ENCODE results near the gene PHACTR1. TPM values are rescaled to one million over a fixed set of nuclear protein-coding genes. Genes with fewer than 3 reads are reported as not detected.

The PHACTR1 gene
- total RNA-seq, 4 donors from 2014 or later = 2.6 to 11.2 (median 4.9) TPM

DNA sequence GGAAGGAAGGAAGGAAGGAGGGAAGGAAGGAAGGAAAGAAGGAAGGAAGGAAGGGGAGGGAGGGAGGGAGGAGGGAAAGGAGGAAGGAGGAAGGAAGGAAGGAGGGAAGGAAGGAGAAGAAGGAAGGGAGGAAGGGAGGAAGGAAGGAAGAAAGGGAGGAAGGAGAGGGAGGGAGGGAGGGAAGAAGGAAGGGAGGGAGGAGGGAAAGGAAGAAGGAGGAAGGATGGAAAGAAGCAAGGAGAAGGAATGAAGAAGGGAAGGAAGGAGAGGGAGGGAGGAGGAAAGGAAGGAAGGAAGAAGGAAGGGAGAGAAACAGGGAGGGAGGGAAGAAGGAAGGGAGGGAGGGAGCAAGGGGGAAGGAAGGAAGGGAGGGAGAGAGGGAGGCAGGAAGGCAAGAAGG lies 204.9 kb downstream of the PHACTR1 start:
- TF ChIP-seq, protein P1, sequence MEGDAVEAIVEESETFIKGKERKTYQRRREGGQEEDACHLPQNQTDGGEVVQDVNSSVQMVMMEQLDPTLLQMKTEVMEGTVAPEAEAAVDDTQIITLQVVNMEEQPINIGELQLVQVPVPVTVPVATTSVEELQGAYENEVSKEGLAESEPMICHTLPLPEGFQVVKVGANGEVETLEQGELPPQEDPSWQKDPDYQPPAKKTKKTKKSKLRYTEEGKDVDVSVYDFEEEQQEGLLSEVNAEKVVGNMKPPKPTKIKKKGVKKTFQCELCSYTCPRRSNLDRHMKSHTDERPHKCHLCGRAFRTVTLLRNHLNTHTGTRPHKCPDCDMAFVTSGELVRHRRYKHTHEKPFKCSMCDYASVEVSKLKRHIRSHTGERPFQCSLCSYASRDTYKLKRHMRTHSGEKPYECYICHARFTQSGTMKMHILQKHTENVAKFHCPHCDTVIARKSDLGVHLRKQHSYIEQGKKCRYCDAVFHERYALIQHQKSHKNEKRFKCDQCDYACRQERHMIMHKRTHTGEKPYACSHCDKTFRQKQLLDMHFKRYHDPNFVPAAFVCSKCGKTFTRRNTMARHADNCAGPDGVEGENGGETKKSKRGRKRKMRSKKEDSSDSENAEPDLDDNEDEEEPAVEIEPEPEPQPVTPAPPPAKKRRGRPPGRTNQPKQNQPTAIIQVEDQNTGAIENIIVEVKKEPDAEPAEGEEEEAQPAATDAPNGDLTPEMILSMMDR (IDR thresholded peaks at IDR 0.05; ENCODE audit: low read depth) = no peak

DNA sequence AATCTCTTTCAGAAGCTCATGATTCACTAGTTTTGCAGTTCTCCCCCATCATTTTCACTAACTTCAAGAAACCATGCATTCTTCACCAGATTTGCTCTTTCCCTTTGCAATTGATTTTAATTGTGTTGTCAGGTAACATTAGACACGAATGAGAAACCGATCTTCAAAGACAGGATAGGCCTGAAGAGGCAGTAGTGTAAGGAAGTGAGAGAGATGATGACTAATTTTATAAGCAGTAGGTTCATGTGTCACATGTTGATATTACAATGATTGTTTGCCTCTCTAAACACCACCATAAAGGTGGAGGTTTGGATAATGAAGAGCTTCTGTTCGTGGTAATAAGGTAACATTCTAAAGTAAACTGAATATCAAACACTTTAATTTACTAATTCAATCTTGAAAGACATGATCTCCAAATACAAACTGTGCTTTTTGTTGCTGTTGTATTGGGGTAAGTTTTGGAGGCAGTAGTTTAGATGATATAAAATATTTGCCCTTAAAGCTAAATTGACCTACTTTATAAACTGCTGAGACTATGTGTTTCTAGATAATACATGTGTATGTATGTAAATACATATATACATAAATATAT lies 207.2 kb downstream of the PHACTR1 start:
- TF ChIP-seq, protein P1 (IDR thresholded peaks at IDR 0.05; ENCODE audit: low read depth) = no peak

DNA sequence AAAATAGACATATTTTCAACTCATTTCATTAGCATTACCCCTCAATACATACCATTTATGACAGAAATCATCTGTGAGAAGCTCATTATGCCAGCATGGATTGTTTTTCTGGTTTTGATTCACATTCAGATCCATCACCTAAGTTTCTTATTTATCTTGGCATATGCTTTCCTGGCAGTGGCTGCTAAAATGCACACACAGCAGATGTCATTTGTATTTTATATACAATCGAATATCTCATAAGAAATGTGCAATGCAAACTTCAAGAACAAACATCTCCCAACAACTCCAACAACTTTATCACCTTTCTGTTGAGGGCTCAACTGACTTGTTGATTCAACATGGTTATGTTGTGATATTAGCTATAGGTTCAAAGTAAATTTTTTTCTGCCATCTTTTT lies 208.3 kb downstream of the PHACTR1 start:
- TF ChIP-seq, protein P1 (IDR thresholded peaks at IDR 0.05; ENCODE audit: low read depth) = no peak

DNA sequence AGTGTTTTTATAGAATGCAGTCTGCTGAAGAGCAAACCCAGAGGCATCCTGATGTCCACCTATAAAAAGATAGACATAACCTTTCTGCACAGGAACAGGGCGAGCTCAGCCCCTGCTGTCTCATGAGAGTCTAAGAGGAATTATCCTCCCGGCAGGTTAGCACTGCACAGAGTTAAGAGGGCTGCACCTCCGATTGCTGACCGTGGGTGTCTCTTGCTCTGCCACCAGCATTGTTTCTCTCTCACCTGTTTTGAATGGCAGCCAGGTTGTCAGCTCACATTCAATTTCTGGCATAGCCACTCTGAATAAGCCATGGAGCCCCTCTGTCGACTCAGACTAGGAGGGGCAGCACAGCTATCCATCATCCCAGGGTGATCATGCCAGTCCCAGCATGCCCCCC lies 211.2 kb downstream of the PHACTR1 start:
- TF ChIP-seq, protein P1 (IDR thresholded peaks at IDR 0.05; ENCODE audit: low read depth) = no peak

DNA sequence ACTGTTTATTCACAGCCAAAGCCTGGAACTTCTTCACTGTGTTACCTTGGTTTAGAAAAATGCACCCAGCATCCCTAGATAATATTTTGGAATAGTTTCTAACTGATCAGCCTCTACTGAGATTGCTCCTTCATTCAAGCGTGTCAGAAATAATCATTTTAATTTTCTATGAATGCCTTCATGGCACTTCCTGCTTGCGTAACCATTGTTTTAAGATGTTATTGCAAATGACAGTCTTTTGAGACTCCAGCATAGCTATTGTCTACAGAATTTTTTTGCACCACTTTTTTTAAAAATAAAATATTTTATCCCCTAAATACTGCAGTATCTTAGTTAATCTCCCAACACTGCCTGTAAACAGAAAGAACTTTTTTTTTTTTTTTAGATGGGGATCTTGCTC lies 213.1 kb downstream of the PHACTR1 start:
- TF ChIP-seq, protein P1 (IDR thresholded peaks at IDR 0.05; ENCODE audit: low read depth) = no peak

DNA sequence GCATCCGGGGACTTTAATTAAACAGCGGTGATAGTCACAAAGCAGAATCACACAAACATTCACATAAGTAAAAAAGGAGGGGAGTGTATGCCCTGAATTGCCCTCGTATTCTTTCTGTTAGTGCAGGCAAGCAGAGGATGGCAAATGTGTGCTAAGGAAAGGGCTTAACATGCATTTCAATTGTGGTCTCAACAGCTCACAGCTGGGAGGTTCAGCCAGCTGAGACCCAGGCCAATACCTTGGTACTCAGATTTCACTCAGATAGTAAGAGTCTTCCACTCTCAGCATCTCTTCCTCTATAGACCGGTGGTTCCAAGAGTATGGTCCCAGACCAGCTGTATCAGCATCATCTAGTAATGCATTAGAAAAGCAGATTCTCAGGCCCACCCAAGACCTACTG lies 215.1 kb downstream of the PHACTR1 start:
- TF ChIP-seq, protein P1 (IDR thresholded peaks at IDR 0.05; ENCODE audit: low read depth) = no peak

DNA sequence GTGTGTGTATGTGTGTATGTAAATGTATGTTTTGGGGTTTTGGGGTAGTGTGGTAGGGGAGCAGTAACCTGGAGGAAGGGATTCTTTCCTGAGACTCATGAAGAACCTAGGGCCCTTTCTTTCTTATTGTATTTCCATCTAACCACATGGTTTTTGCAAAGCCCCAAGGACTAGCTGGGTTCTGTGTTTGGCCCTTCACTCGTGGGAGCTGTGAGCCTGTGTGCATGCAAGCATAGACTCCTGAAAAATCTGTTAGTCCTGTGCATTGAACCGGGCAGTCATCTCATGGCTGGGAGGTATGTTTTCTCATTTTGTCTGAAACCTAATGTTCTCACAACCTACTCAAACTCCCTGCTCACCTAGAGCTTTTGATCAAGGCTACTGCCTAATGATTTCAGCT lies 219.1 kb downstream of the PHACTR1 start:
- TF ChIP-seq, protein P1 (IDR thresholded peaks at IDR 0.05; ENCODE audit: low read depth) = no peak

Data from subcutaneous adipose tissue (tissue), 4 donors.